H1 (cell line): Measurements from ENCODE around the gene SEZ6L.

Experiments used
- CHD2 ChIP-seq: IDR thresholded peaks from 2 replicates; pipeline ENCODE4 v1.6.1; 2012; ENCODE audit warnings: low read length, improper control_type of control experiment
- TAF1 ChIP-seq: IDR thresholded peaks from 2 replicates; pipeline ENCODE4 v1.6.1; 2011; ENCODE audit warnings: mild to moderate bottlenecking, low read depth, low read length
- TF ChIP-seq, protein P1 (sequence below): IDR thresholded peaks from 2 replicates; pipeline ENCODE4 v1.6.1; 2012; ENCODE audit warnings: inconsistent platforms

GRCh38 chr22:26416256-26416655 lies 247.0 kb downstream of the SEZ6L start:
- TF ChIP-seq, protein P1, sequence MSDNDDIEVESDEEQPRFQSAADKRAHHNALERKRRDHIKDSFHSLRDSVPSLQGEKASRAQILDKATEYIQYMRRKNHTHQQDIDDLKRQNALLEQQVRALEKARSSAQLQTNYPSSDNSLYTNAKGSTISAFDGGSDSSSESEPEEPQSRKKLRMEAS = no peak
- TF ChIP-seq CHD2 (no peak), TAF1 (no peak)
